Nephron progenitor cell (in vitro differentiated cells): Measurements from ENCODE around the gene HAUS1.
A peak's percentile ranks its signal among the peaks of the same experiment; 100 is the strongest.

Source experiments
- DNase-seq: peaks from one replicate; pipeline ENCODE4 v3.0.0; 2021
- H3K27ac Mint-ChIP-seq: 2 replicates; pipeline ENCODE4 v1.8.0; 2021; ENCODE audit warnings: mild to moderate bottlenecking, moderate library complexity, mixed read lengths
- H3K27me3 Mint-ChIP-seq: 2 replicates; pipeline ENCODE4 v1.8.0; 2021; ENCODE audit warnings: mild to moderate bottlenecking, low read depth, mixed read lengths; ENCODE audit not compliant: poor library complexity
- H3K36me3 Mint-ChIP-seq: 2 replicates; pipeline ENCODE4 v1.8.0; 2021; ENCODE audit warnings: low read depth, mixed read lengths
- H3K4me1 Mint-ChIP-seq: 2 replicates; pipeline ENCODE4 v1.8.0; 2021; ENCODE audit warnings: mixed read lengths
- H3K4me3 Mint-ChIP-seq: 2 replicates; pipeline ENCODE4 v1.8.0; 2021; ENCODE audit warnings: mild to moderate bottlenecking, moderate library complexity, mixed read lengths
- H3K9me3 Mint-ChIP-seq: 2 replicates; pipeline ENCODE4 v1.8.0; 2021; ENCODE audit warnings: mild to moderate bottlenecking, moderate library complexity, mixed read lengths
- CTCF ChIP-seq: fragments of 200-600 bp; sonication (generic); IDR thresholded peaks from 2 replicates; pipeline ENCODE4 v1.5.0; 2021; ENCODE audit warnings: antibody characterized with exemption

The HAUS1 gene

GRCh38 chr18:46169464-46169941, 65.3 kb downstream of the HAUS1 start:
- TF ChIP-seq CTCF: no peak
- Mint-ChIP-seq H3K4me3 (no peak overlapping the region), H3K9me3 (no peaks in the 10 kb centered on the region), H3K36me3 (peaks cover 4% of the 10 kb centered on the region), H3K27me3 (peaks cover 22% of the 10 kb centered on the region), H3K27ac (peak overlapping the region; percentile 78), H3K4me1 (peaks cover 13% of the 10 kb centered on the region)
- DNase-seq: no peak

- no peaks in the 10 kb centered on the region for H3K9me3 Mint-ChIP-seq
- no peak for TF ChIP-seq CTCF
- H3K27me3 Mint-ChIP-seq: peaks cover 22% of the 10 kb centered on the region
- peak overlapping the region; percentile 4 for H3K4me3 Mint-ChIP-seq
- no peak for DNase-seq
- H3K36me3 Mint-ChIP-seq: peaks cover 4% of the 10 kb centered on the region
- no peak overlapping the region for H3K27ac Mint-ChIP-seq
- H3K4me1 Mint-ChIP-seq: peaks cover 30% of the 10 kb centered on the region
Observed at GRCh38 chr18:46171331-46171730, 67.1 kb downstream of the HAUS1 start.

GRCh38 chr18:46173393-46174341, 69.5 kb downstream of the HAUS1 start:
- Mint-ChIP-seq H3K4me3 (peak overlapping the region; percentile 99), H3K27ac (peak overlapping the region; percentile 99), H3K9me3 (no peaks in the 10 kb centered on the region), H3K36me3 (peaks cover 4% of the 10 kb centered on the region), H3K27me3 (peaks cover 18% of the 10 kb centered on the region), H3K4me1 (peaks cover 30% of the 10 kb centered on the region)
- peak; percentile 97 for DNase-seq
- peak; percentile 78 for TF ChIP-seq CTCF

GRCh38 chr18:46174342-46175041, 70.3 kb downstream of the HAUS1 start:
- Mint-ChIP-seq H3K4me3 (peak overlapping the region; percentile 99), H3K27me3 (peaks cover 18% of the 10 kb centered on the region), H3K36me3 (peaks cover 8% of the 10 kb centered on the region), H3K27ac (no peak overlapping the region), H3K4me1 (peaks cover 26% of the 10 kb centered on the region), H3K9me3 (no peaks in the 10 kb centered on the region)
- TF ChIP-seq CTCF: no peak
- DNase-seq: peak; percentile 62

GRCh38 chr18:46176001-46176400, 71.8 kb downstream of the HAUS1 start:
- Mint-ChIP-seq H3K4me3 (peak overlapping the region; percentile 99), H3K27ac (no peak overlapping the region), H3K4me1 (peaks cover 22% of the 10 kb centered on the region), H3K36me3 (peaks cover 17% of the 10 kb centered on the region), H3K9me3 (no peaks in the 10 kb centered on the region), H3K27me3 (peaks cover 18% of the 10 kb centered on the region)
- DNase-seq: no peak
- no peak for TF ChIP-seq CTCF
